HepG2 (cell line): ENCODE results near the gene GRID1. TPM values are rescaled to one million over a fixed set of nuclear protein-coding genes. Genes with fewer than 3 reads are reported as not detected.

Experiments used
- ATAC-seq: fragments of 200-7000 bp; cut with Tn5 transposase; 3 replicates; pipeline ENCODE4 v1.9.1; 2020; ENCODE audit warnings: mild to moderate bottlenecking, moderate library complexity
- BruUV-seq: library from RNA; stranded (reverse); fragments of 400-500 nt; replicated peaks from 2 replicates; lab custom pipeline; 2021; lab: Mats Ljungman, UMichigan
- CTCF ChIA-PET: fragments of 300-600 bp; formaldehyde crosslinking; extraction: SDS; loops from one replicate; lab custom pipeline; 2021; ENCODE audit warnings: low total read pairs, inconsistent platforms, low intra/inter-chr PET ratio; lab: Yijun Ruan, JAX
- POLR2A ChIA-PET: fragments of 350-600 bp; sonication (Branson Sonifier 250); formaldehyde crosslinking; loops from one replicate; lab custom pipeline; 2020; ENCODE audit warnings: antibody characterized with exemption, inconsistent platforms; lab: Yijun Ruan, JAX
- DNase-seq: peaks from one replicate; pipeline ENCODE4 v3.0.0-alpha.2; 2015; ENCODE audit warnings: low spot score
- FAIRE-seq: peaks from 3 replicates; lab custom pipeline; 2011; peaks lifted over from hg19 to GRCh38; lab: Jason Lieb, UNC
- H2AFZ ChIP-seq: one replicate; pipeline ENCODE4 v1.6.1; 2011; ENCODE audit warnings: low read length, inconsistent platforms
- H3K27ac ChIP-seq: fragments of 300-600 bp; 3 replicates; pipeline ENCODE4 v1.8.0; 2011; ENCODE audit warnings: mixed run types, mild to moderate bottlenecking, mixed read lengths, low read length, inconsistent platforms; ENCODE audit not compliant: insufficient read depth; ENCODE audit errors: extremely low read length
- H3K27me3 ChIP-seq, 2 experiments: fragments of 200-600 bp in 1 of 2; 2 replicates in 1 of 2; 3 replicates in 1 of 2; pipeline versions ENCODE4 v1.6.0 to v1.8.0; 2011; ENCODE audit warnings: low read length in 2 of 2, mild to moderate bottlenecking in 2 of 2, moderate library complexity in 2 of 2, inconsistent platforms in 1 of 2; ENCODE audit not compliant: insufficient read depth in 2 of 2, control insufficient read depth in 1 of 2
- H3K36me3 ChIP-seq, 2 experiments: fragments of 200-600 bp in 1 of 2; replicated peaks in 1 of 2; 2 replicates in 1 of 2; 3 replicates in 1 of 2; pipeline versions ENCODE4 v1.5.1 to v1.8.0; 2011; ENCODE audit warnings: low read length in 2 of 2, inconsistent platforms in 1 of 2; ENCODE audit not compliant: insufficient read depth in 2 of 2, control insufficient read depth in 1 of 2
- H3K4me1 ChIP-seq: 2 replicates; pipeline ENCODE4 v1.5.1; 2012; ENCODE audit warnings: low read length, inconsistent platforms; ENCODE audit not compliant: insufficient read depth
- H3K4me2 ChIP-seq: 2 replicates; pipeline ENCODE4 v1.6.0; 2011; ENCODE audit warnings: low read depth, low read length, inconsistent platforms
- H3K4me3 ChIP-seq, 3 experiments: fragments of 200-600 bp in 1 of 3; sonication (generic), shearing (Covaris generic) in 1 of 3; replicated peaks in 1 of 3; 2 replicates each; pipeline ENCODE4 v1.5.1; 2011 to 2016; ENCODE audit warnings: low read length in 3 of 3, inconsistent platforms in 2 of 3, low read depth in 2 of 3, mild to moderate bottlenecking in 2 of 3, control low read depth in 1 of 3, mixed read lengths in 1 of 3; ENCODE audit not compliant: insufficient read depth in 1 of 3
- H3K79me2 ChIP-seq: one replicate; pipeline ENCODE4 v1.6.1; 2011; ENCODE audit warnings: low read length, inconsistent platforms; ENCODE audit not compliant: insufficient read depth
- H3K9ac ChIP-seq: 2 replicates; pipeline ENCODE4 v1.6.0; 2011; ENCODE audit warnings: mild to moderate bottlenecking, low read depth, low read length, inconsistent platforms; ENCODE audit not compliant: insufficient read depth
- H3K9me3 ChIP-seq: 2 replicates; pipeline ENCODE4 v1.5.1; 2012; ENCODE audit warnings: mild to moderate bottlenecking, low read length
- H4K20me1 ChIP-seq: 2 replicates; pipeline ENCODE4 v1.6.0; 2011; ENCODE audit warnings: inconsistent platforms, mild to moderate bottlenecking, low read length, moderate library complexity; ENCODE audit not compliant: insufficient read depth
- GTF2F1 ChIP-seq: fragments of 150-350 bp; IDR thresholded peaks from 2 replicates; pipeline ENCODE4 v1.6.1; 2014; ENCODE audit warnings: low read length
- HOXA7 ChIP-seq: sonication (generic); formaldehyde crosslinking; IDR thresholded peaks from 2 replicates; pipeline ENCODE4 v1.8.1; 2022; ENCODE audit warnings: mild to moderate bottlenecking, missing genetic modification reagents, moderate library complexity
- HOXA9 ChIP-seq: sonication (generic); formaldehyde crosslinking; IDR thresholded peaks from 2 replicates; pipeline ENCODE4 v1.8.1; 2022; ENCODE audit warnings: missing genetic modification reagents, mild to moderate bottlenecking, moderate library complexity, borderline replicate concordance
- JDP2 ChIP-seq: sonication (generic); formaldehyde crosslinking; IDR thresholded peaks from 2 replicates; pipeline ENCODE4 v1.8.1; 2022; ENCODE audit warnings: missing genetic modification reagents, borderline replicate concordance
- KDM3A ChIP-seq: IDR thresholded peaks from 2 replicates; pipeline ENCODE4 v1.6.1; 2018; ENCODE audit warnings: low read depth, missing compliant biosample characterization
- MAFK ChIP-seq, 2 experiments: IDR thresholded peaks in 1 of 2; conservative IDR thresholded peaks in 1 of 2; 2 replicates each; pipeline ENCODE4 v1.6.1; 2011; ENCODE audit warnings: improper control_type of control experiment in 2 of 2, low read length in 2 of 2
- PLRG1 ChIP-seq: fragments of 450-650 bp; conservative IDR thresholded peaks from 2 replicates; pipeline ENCODE4 v1.6.1; 2016
- RBM39 ChIP-seq: fragments of 200-400 bp; formaldehyde crosslinking; IDR thresholded peaks from one replicate; pipeline ENCODE4 v1.6.1; 2018; ENCODE audit warnings: antibody characterized with exemption, mild to moderate bottlenecking, low read depth, low read length; ENCODE audit not compliant: poor library complexity, severe bottlenecking
- SNRNP70 ChIP-seq: fragments of 200-400 bp; formaldehyde crosslinking; IDR thresholded peaks from 2 replicates; pipeline ENCODE4 v1.6.1; 2017; ENCODE audit warnings: mild to moderate bottlenecking, low read depth, low read length, moderate library complexity
- TFDP2 ChIP-seq: sonication (generic); formaldehyde crosslinking; IDR thresholded peaks from 2 replicates; pipeline ENCODE4 v1.4.0; 2020; ENCODE audit warnings: missing genetic modification reagents
- TRIM24 ChIP-seq: sonication (generic); formaldehyde crosslinking; IDR thresholded peaks from 2 replicates; pipeline ENCODE4 v1.8.0; 2022; ENCODE audit warnings: mild to moderate bottlenecking, missing genetic modification reagents
- ZMYM3 ChIP-seq: sonication (generic); formaldehyde crosslinking; IDR thresholded peaks from 2 replicates; pipeline ENCODE4 v1.5.1; 2020; ENCODE audit warnings: mild to moderate bottlenecking, missing genetic modification reagents
- ZNF101 ChIP-seq: sonication (generic); formaldehyde crosslinking; IDR thresholded peaks from 2 replicates; pipeline ENCODE4 v1.4.0; 2020; ENCODE audit warnings: mild to moderate bottlenecking, low read depth, missing genetic modification reagents, borderline replicate concordance
- ZNF639 ChIP-seq: conservative IDR thresholded peaks from 2 replicates; pipeline ENCODE4 v1.6.1; 2018; ENCODE audit warnings: missing genetic modification reagents
- ZNF704 ChIP-seq: sonication (generic); formaldehyde crosslinking; IDR thresholded peaks from 2 replicates; pipeline ENCODE4 v1.8.1; 2023; ENCODE audit warnings: mild to moderate bottlenecking, inconsistent platforms, moderate library complexity, missing genetic modification reagents, borderline replicate concordance
- ZNF775 ChIP-seq: sonication (generic); formaldehyde crosslinking; IDR thresholded peaks from 2 replicates; pipeline ENCODE4 v1.4.0; 2020; ENCODE audit warnings: missing genetic modification reagents, mild to moderate bottlenecking, moderate library complexity, borderline replicate concordance
- WGBS: methylation state at CpG from one replicate; pipeline ENCODE4 v1.1.6; 2017; ENCODE audit warnings: low lambda C conversion rate; 5-methylcytosine and 5-hydroxymethylcytosine counted together
- in situ Hi-C: cut with HindIII; loops from 2 replicates; pipeline ENCODE4 v1.10.0; 2017; ENCODE audit warnings: low pct_unique_long_range_greater_than_20kb; ENCODE audit not compliant: extremely low pct_ligation_motif_present
- intact Hi-C: fragments of 100-400 bp; cut with micrococcal nuclease; formaldehyde crosslinking; loops from one replicate; pipeline ENCODE4 v1.10.0; 2022; ENCODE audit not compliant: unreplicated experiment
- polyA plus RNA-seq, 8 experiments: library from polyadenylated mRNA; depleted of rRNA in 3 of 8; stranded (reverse) in 7 of 8; unstranded in 1 of 8; fragments of >200 nt; fragmentation: Illumina TruSeq in 4 of 8; extraction: Trizol in 4 of 8; gene quantifications; 2 replicates each; pipeline versions ENCODE4 v1.2.1 to v1.2.3, GENCODE V29; 2011 to 2016; ENCODE audit warnings: low read depth in 4 of 8, missing spikeins in 1 of 8, mixed read lengths in 1 of 8; ENCODE audit not compliant: insufficient read depth in 1 of 8
- total RNA-seq, 5 experiments: library from RNA; depleted of rRNA; stranded (reverse); fragments of >200 nt; fragmentation: Illumina TruSeq; extraction: Trizol; gene quantifications; 2 replicates each; pipeline ENCODE4 v1.2.3, GENCODE V29; 2016; ENCODE audit warnings: low read depth in 1 of 5

Gene GRID1
- total and polyA plus RNA-seq, 2 of the 13 experiments (the other 11 are each of a cell fraction or from before 2014, with no cell fraction given): 0.05 TPM; not detected in 1

GRCh38 chr10:86192691-86193090, 173.9 kb downstream of the GRID1 start:
- ATAC-seq: no peak
- H3K27ac ChIP-seq: no peak overlapping the region
- H3K9me3 ChIP-seq: no peaks in the 10 kb centered on the region
- ChIA-PET CTCF (no interaction called here), POLR2A (no interaction called here)
- peaks cover 0 to 23% of the 10 kb centered on the region in 2 experiments; a peak in 2 of 5 replicates for H3K27me3 ChIP-seq
- H3K36me3 ChIP-seq: no peaks in the 10 kb centered on the region
- H3K4me2 ChIP-seq: no peak overlapping the region
- no peak overlapping the region for H2AFZ ChIP-seq
- BruUV-seq: no TSS peak
- in situ Hi-C loops (no loop called here), intact Hi-C loops (no loop called here)
- WGBS: 0% methylated on average over 3 of the region's 3 CpGs
- no peaks in the 10 kb centered on the region for H3K79me2 ChIP-seq
- no peaks in the 10 kb centered on the region for H3K4me1 ChIP-seq
- no peaks in the 10 kb centered on the region for H4K20me1 ChIP-seq
- FAIRE-seq: no peak
- no peak overlapping the region for H3K9ac ChIP-seq
- no peak for DNase-seq
- no peak overlapping the region for H3K4me3 ChIP-seq
- no peak for TF ChIP-seq RBM39
- TF ChIP-seq, all 625 proteins: peak for 0

GRCh38 chr10:86192147-86192546, 174.4 kb downstream of the GRID1 start:
- in situ Hi-C loops: no loop called here
- Histone ChIP-seq H3K36me3 (no peaks in the 10 kb centered on the region), H3K27me3 (peaks cover 0 to 19% of the 10 kb centered on the region in 2 experiments; a peak in 2 of 5 replicates), H3K9ac (no peak overlapping the region), H3K9me3 (no peaks in the 10 kb centered on the region), H3K4me3 (no peak overlapping the region), H3K27ac (no peak overlapping the region), H4K20me1 (no peaks in the 10 kb centered on the region), H3K79me2 (no peaks in the 10 kb centered on the region), H2AFZ (no peak overlapping the region), H3K4me2 (no peak overlapping the region), H3K4me1 (no peaks in the 10 kb centered on the region)
- no peak for FAIRE-seq
- no TSS peak for BruUV-seq
- WGBS: 3% methylated on average over 6 of the region's 6 CpGs
- ATAC-seq: no peak
- ChIA-PET CTCF (no interaction called here), POLR2A (no interaction called here)
- intact Hi-C loops: no loop called here
- DNase-seq: no peak
- TF ChIP-seq HOXA9 (CRISPR knock-in tag): no peak
- TF ChIP-seq HOXA7 (CRISPR knock-in tag): no peak
- TF ChIP-seq JDP2 (CRISPR knock-in tag): no peak
- no peak for TF ChIP-seq TRIM24 (CRISPR knock-in tag)
- no peak for TF ChIP-seq ZNF704 (CRISPR knock-in tag)
- no peak for TF ChIP-seq MAFK (conservative IDR thresholded peaks at IDR 0.05 in 1 of 2, IDR thresholded peaks at IDR 0.05 in 1 of 2; ENCODE audit: low read length in 2 of 2)
- TF ChIP-seq KDM3A: no peak
- TF ChIP-seq ZNF101: no peak
- no peak for TF ChIP-seq TFDP2 (CRISPR knock-in tag)
- TF ChIP-seq PLRG1: no peak
- TF ChIP-seq SNRNP70: no peak
- TF ChIP-seq ZNF775 (CRISPR knock-in tag): no peak
- TF ChIP-seq GTF2F1: no peak
- no peak for TF ChIP-seq ZMYM3 (CRISPR knock-in tag)
- no peak for TF ChIP-seq ZNF639 (CRISPR knock-in tag)
